HEK293 (cell line): Measurements from ENCODE around the gene MBD5.

Source experiments
- ZNF670 ChIP-seq: fragments of 450-650 bp; formaldehyde crosslinking; IDR thresholded peaks from 2 replicates; pipeline ENCODE4 v1.5.1; 2016; ENCODE audit warnings: missing biosample characterization, missing genetic modification characterization, low read depth
- TF ChIP-seq, protein P1 (sequence below): fragments of 450-650 bp; formaldehyde crosslinking; IDR thresholded peaks from 2 replicates; pipeline ENCODE4 v1.5.1; 2016; ENCODE audit warnings: missing biosample characterization, missing genetic modification characterization
- TF ChIP-seq, protein P2 (sequence below): fragments of 450-650 bp; formaldehyde crosslinking; IDR thresholded peaks from 2 replicates; pipeline ENCODE4 v1.5.1; 2016; ENCODE audit warnings: missing biosample characterization, missing genetic modification characterization

DNA sequence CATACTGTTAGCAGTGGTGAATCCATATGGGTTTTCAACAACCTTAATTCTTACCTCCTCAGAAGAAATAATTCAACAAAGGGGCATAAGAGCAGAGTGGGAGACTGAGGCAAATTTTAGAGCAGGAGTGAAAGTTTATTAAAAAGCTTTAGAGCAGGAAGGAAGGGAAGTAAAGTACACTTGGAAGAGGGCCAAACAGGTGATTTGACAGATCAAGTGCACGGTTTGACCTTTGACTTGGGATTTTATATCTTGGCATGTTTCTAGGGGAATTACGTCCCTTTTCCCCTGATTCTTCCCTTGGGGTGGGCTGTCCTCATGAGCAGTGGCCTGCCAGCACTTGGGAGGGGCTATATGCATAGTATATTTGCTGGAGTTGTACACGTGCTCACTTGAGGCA, 280.5 kb downstream of the MBD5 start:
- TF ChIP-seq, protein P1, sequence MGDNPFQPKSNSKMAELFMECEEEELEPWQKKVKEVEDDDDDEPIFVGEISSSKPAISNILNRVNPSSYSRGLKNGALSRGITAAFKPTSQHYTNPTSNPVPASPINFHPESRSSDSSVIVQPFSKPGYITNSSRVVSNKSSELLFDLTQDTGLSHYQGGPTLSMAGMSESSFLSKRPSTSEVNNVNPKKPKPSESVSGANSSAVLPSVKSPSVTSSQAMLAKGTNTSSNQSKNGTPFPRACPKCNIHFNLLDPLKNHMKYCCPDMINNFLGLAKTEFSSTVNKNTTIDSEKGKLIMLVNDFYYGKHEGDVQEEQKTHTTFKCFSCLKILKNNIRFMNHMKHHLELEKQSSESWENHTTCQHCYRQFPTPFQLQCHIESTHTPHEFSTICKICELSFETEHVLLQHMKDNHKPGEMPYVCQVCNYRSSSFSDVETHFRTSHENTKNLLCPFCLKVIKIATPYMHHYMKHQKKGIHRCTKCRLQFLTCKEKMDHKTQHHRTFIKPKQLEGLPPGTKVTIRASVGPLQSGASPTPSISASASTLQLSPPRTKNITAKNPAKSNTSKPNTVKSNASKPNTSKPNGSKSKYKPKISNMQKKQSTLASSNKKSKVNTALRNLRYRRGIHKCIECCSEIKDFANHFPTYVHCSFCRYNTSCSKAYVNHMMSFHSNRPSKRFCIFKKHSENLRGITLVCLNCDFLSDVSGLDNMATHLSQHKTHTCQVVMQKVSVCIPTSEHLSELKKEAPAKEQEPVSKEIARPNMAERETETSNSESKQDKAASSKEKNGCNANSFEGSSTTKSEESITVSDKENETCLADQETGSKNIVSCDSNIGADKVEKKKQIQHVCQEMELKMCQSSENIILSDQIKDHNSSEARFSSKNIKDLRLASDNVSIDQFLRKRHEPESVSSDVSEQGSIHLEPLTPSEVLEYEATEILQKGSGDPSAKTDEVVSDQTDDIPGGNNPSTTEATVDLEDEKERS, result no peak
- TF ChIP-seq, protein P2, sequence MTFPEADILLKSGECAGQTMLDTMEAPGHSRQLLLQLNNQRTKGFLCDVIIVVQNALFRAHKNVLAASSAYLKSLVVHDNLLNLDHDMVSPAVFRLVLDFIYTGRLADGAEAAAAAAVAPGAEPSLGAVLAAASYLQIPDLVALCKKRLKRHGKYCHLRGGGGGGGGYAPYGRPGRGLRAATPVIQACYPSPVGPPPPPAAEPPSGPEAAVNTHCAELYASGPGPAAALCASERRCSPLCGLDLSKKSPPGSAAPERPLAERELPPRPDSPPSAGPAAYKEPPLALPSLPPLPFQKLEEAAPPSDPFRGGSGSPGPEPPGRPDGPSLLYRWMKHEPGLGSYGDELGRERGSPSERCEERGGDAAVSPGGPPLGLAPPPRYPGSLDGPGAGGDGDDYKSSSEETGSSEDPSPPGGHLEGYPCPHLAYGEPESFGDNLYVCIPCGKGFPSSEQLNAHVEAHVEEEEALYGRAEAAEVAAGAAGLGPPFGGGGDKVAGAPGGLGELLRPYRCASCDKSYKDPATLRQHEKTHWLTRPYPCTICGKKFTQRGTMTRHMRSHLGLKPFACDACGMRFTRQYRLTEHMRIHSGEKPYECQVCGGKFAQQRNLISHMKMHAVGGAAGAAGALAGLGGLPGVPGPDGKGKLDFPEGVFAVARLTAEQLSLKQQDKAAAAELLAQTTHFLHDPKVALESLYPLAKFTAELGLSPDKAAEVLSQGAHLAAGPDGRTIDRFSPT, result no peak
- no peak for TF ChIP-seq ZNF670 (tag by site-specific recombination)
